Lower leg skin (tissue), 4 donors: ENCODE data around the gene ZNF710. TPM values are rescaled to one million over a fixed set of nuclear protein-coding genes. Genes with fewer than 3 reads are reported as not detected.

Experiments
- DNase-seq, 2 donors: peaks; one replicate each; pipeline ENCODE4 v3.0.0-alpha.2; 2019; ENCODE audit warnings: low spot score in 2 of 2
- H3K4me3 ChIP-seq: fragments of 200-600 bp; sonication (generic); 2 replicates; pipeline ENCODE4 v1.5.1; 2017; ENCODE audit warnings: mild to moderate bottlenecking, low read depth; ENCODE audit not compliant: poor library complexity, severe bottlenecking
- POLR2A ChIP-seq, 2 donors: fragments of 450-650 bp; IDR thresholded peaks; one replicate each; pipeline ENCODE4 v1.6.1; 2016 to 2017; ENCODE audit warnings: antibody characterized with exemption in 2 of 2, mild to moderate bottlenecking in 1 of 2, moderate library complexity in 1 of 2
- WGBS, 2 donors: methylation state at CpG; one replicate each; pipeline ENCODE4 v1.1.5; 2018; 5-methylcytosine and 5-hydroxymethylcytosine counted together
- intact Hi-C: fragments of 100-400 bp; cut with DNase I; formaldehyde crosslinking; loops from one replicate; pipeline ENCODE4 v1.15.0; 2023; ENCODE audit warnings: low total_unique reads
- total RNA-seq, 4 donors: library from RNA; depleted of rRNA; stranded (reverse); fragments of >200 nt; gene quantifications; one replicate each; pipeline ENCODE4 v1.1.0, GENCODE V29; 2016
- TF ChIP-seq, protein P1 (sequence below), 3 donors: fragments of 450-650 bp; IDR thresholded peaks; one replicate each; pipeline ENCODE4 v1.5.1; 2016; ENCODE audit warnings: antibody characterized with exemption in 3 of 3, mild to moderate bottlenecking in 3 of 3, moderate library complexity in 2 of 3

Gene ZNF710
- total RNA-seq, 4 donors from 2014 or later = 27.2 to 34.3 (median 32.4) TPM

DNA sequence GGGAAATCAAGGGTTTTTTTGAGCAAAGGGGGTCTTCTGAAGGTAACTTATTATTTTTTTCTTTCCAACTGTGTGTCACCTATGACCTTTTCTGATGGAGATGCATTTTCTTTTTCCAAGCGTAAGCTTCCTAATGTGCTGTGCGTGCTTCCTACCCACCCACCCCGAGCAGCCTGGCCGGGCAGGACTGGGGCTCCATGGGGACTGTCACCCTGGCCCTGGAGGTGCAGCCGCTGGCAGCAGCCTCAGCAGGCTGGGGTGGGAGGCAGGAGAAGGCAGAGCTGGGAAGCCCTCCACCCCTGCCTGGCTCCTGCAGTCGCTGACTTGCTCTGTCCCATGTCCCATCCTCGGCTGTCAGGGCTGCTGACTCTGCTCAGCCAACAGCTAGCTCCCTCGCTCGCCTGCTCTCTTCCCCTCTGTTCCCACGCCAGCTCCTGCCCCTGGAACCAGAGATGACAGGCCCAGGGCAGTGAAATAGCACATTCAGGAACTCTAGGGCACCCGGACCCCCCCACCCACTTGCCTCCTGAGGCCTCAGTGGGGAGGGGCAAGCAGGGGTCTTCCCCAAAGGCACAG lies 79.8 kb downstream of the ZNF710 start:
- H3K4me3 ChIP-seq = no peak overlapping the region
- WGBS, 2 donors = 81 to 92% methylated on average over 11 of the region's 11 CpGs
- intact Hi-C loops = loop anchor here (5.0 kb wide), 1 partner anchor 184 kb away; no protein-coding TSS in a partner anchor
- no peak for DNase-seq
- TF ChIP-seq, protein P1, sequence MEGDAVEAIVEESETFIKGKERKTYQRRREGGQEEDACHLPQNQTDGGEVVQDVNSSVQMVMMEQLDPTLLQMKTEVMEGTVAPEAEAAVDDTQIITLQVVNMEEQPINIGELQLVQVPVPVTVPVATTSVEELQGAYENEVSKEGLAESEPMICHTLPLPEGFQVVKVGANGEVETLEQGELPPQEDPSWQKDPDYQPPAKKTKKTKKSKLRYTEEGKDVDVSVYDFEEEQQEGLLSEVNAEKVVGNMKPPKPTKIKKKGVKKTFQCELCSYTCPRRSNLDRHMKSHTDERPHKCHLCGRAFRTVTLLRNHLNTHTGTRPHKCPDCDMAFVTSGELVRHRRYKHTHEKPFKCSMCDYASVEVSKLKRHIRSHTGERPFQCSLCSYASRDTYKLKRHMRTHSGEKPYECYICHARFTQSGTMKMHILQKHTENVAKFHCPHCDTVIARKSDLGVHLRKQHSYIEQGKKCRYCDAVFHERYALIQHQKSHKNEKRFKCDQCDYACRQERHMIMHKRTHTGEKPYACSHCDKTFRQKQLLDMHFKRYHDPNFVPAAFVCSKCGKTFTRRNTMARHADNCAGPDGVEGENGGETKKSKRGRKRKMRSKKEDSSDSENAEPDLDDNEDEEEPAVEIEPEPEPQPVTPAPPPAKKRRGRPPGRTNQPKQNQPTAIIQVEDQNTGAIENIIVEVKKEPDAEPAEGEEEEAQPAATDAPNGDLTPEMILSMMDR (IDR thresholded peaks at IDR 0.05) = no peak

DNA sequence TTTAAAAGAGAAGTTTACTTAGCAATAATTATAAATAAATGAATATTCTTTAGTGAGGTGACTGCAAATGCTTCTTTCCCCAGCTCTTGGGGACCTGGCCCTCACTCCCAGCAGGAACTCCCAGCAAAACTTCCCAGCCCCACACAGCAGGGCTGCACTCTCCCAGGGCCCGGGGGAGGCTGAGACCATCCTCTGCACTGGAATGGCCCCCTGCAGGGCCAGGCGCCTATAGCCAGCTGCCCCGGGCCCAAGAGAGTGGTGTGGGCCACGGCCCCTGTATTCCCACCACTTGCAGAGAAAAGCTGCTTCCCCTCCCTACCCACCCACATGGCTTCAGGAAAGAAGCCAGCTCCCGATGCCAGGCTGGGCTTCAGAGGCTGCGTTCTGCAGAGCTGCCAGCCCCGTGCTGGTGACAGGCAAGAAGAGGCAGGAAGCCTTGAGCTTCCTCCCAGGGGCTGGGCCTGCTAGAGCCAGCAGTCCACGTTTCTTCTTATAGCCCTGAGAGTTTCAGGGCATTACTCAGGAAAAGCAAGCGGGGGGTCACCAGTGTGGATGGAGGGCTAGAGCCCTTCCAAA lies 81.1 kb downstream of the ZNF710 start:
- no peak for DNase-seq
- intact Hi-C loops = loop anchor here (5.0 kb wide), 1 partner anchor 185 kb away; no protein-coding TSS in a partner anchor
- no peak overlapping the region for H3K4me3 ChIP-seq
- 24 to 26% methylated on average over 9 of the region's 9 CpGs for WGBS, 2 donors
- TF ChIP-seq, protein P1 (IDR thresholded peaks at IDR 0.05) = no peak
- TF ChIP-seq POLR2A (IDR thresholded peaks at IDR 0.05) = no peak

DNA sequence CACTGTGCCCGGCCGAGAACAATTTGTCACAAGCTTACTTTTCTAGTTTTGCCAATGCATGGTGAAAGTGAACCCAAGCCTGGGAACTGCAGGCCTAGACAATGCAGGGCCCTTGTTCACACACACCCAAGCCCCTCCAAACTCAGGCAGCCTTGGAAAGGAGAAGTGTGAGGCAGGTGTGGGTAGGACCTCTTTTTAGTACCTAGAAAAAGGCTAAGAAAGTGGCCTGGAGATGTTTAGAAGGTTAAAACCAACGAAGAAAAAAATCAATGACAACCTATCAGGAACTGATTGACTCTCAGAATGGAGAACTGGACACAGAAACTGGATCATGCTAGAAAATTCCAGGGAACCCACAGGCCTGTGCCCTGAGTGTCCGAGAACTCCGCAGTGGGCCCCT lies 82.3 kb downstream of the ZNF710 start:
- TF ChIP-seq, protein P1 (IDR thresholded peaks at IDR 0.05) = no peak
- TF ChIP-seq POLR2A (IDR thresholded peaks at IDR 0.05) = no peak
- intact Hi-C loops = loop anchor here (5.0 kb wide), 1 partner anchor 186 kb away; no protein-coding TSS in a partner anchor
- WGBS, 2 donors = 94 to 98% methylated on average over 5 of the region's 5 CpGs
- DNase-seq = no peak
- H3K4me3 ChIP-seq = no peak overlapping the region

DNA sequence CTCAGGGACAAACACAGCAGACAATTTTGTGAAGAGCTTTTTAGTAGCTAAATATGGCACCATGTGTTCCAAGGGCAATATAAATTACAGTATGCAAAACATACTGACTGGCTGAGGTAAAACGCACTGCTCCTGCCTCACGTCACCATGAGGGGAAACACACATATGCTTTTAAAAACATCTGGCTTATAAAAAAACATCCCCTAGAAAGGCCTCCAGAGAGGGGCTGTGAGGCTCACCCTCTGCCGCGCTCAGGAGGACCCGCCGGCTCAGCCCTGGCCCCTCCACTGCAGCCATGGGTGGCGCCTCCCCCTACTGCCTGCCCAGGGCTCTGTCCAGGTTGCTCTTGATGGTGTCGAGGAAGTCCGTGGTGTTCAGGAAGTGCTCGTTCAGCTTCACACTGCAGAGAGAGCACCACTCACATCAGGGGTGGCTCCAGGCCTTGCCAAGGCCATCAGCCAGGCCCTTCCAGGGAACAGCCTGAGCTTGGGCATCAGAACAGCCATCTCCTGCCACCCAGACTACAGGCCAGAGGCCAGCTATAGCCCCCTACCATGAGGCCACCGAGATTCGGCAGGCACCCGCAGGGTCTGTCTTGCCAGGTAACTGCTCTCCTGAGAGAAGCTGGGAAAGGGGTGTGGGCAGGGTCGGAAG lies 83.0 kb downstream of the ZNF710 start:
- DNase-seq = no peak
- intact Hi-C loops = loop anchor here (5.0 kb wide), 1 partner anchor 187 kb away; no protein-coding TSS in a partner anchor
- WGBS, 2 donors = 82 to 84% methylated on average over 13 to 14 of the region's 14 CpGs

DNA sequence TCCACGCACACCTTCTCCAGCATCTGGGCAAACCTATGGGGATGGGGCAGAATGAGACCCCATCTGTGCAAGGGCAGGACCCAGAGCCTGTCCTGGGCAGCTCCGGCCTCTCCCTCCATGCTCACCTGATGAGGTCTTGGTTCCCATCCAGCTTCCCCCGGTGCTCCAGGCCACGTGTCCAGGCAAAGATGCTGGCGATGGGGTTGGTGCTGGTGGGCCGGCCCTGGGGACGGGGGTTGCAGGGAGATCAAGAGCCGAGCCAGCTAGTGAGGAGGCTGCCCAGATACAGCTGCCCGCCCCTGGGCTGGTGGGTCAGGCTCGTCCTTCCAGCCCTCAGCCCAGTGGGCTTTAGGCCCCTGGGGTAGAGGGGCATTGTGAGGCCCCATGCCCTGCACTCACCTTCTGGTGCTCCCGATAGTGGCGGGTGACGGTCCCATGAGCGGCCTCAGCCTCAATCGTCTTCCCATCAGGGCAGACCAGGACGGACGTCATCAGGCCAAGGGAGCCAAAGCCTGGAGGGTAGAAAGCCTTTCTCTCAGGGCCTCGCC lies 83.8 kb downstream of the ZNF710 start:
- intact Hi-C loops = loop anchor here (5.0 kb wide), 1 partner anchor 188 kb away; no protein-coding TSS in a partner anchor
- no peak for DNase-seq
- TF ChIP-seq, protein P1 (IDR thresholded peaks at IDR 0.05) = no peak
- TF ChIP-seq POLR2A (IDR thresholded peaks at IDR 0.05) = no peak
- H3K4me3 ChIP-seq = no peak overlapping the region
- 89 to 94% methylated on average over 8 to 12 of the region's 18 CpGs for WGBS, 2 donors

More for the DNA sequence above, 83.0 kb downstream of the ZNF710 start:
- TF ChIP-seq, protein P1 (IDR thresholded peaks at IDR 0.05) = no peak
- no peak for TF ChIP-seq POLR2A (IDR thresholded peaks at IDR 0.05)
- no peak overlapping the region for H3K4me3 ChIP-seq
